GM10248 (cell line): ENCODE measurements around the gene C2orf80.

Source experiments
- CTCF ChIA-PET: fragments of 300-600 bp; sonication (Branson Sonifier 250); formaldehyde crosslinking; extraction: SDS; loops from one replicate; lab custom pipeline; 2021; ENCODE audit warnings: antibody characterized with exemption; lab: Yijun Ruan, JAX
- POLR2A ChIA-PET: fragments of 350-650 bp; sonication (Branson Sonifier 250); formaldehyde crosslinking; extraction: SDS; loops from one replicate; lab custom pipeline; 2020; ENCODE audit warnings: antibody characterized with exemption; lab: Yijun Ruan, JAX
- DNase-seq: peaks from one replicate; pipeline ENCODE4 v3.0.0; 2012; ENCODE audit errors: extremely low spot score
- TF ChIP-seq, protein P1 (sequence below): IDR thresholded peaks from 2 replicates; pipeline ENCODE4 v1.5.1; 2012; ENCODE audit warnings: mild to moderate bottlenecking, low read depth; ENCODE audit errors: extremely low read depth, missing control alignments, control extremely low read depth

Gene C2orf80

DNA sequence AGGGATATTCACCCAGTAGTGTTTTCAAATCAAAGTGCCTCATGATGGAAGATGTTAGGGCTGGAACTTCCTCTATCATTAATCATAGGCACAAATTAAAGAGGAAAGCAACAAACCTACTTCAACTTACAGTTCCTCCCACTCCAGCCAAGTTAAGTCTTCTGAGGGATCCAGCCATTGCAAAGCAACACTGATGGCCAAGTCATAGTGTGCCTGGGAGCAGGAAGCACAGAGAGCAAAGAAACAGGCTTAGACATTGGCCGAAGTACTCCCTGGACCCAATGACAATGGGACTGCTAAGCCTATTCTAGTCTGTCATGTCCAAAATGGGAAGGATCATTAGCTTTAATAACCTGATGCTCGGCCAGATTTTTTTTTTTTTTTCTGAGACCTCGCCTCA lies 7.0 kb downstream of the C2orf80 start:
- TF ChIP-seq, protein P1, sequence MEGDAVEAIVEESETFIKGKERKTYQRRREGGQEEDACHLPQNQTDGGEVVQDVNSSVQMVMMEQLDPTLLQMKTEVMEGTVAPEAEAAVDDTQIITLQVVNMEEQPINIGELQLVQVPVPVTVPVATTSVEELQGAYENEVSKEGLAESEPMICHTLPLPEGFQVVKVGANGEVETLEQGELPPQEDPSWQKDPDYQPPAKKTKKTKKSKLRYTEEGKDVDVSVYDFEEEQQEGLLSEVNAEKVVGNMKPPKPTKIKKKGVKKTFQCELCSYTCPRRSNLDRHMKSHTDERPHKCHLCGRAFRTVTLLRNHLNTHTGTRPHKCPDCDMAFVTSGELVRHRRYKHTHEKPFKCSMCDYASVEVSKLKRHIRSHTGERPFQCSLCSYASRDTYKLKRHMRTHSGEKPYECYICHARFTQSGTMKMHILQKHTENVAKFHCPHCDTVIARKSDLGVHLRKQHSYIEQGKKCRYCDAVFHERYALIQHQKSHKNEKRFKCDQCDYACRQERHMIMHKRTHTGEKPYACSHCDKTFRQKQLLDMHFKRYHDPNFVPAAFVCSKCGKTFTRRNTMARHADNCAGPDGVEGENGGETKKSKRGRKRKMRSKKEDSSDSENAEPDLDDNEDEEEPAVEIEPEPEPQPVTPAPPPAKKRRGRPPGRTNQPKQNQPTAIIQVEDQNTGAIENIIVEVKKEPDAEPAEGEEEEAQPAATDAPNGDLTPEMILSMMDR, result no peak
- ChIA-PET POLR2A (no interaction called here), CTCF (no interaction called here)
- DNase-seq, result no peak

DNA sequence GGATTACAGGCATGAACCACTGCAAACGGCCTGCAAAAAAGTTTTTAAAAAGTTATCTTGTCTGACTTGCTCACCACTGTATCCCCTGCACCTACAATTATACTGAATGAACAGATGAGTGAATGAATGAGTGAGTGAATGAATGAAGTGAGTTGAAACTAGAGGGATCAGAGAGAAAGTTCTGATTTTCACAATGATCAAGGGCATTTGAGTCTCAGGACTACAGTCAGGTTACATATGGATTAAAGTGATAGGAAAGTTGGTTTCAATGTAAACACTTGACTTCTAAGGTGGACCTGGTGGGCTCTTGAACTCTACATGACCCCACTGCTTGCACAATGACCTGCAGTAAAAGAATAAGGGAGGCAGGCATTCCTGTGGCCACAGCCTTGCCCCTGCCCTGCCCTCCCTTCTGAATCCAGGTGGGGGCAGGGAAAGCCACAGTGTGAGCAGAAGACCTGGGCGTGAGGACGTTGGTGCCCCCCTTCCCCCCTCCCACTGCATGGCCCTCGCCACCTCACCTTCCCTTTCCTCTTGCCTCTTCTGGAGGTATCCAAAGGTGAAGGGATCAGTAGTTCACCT lies 10.7 kb downstream of the C2orf80 start:
- TF ChIP-seq, protein P1, result no peak
- ChIA-PET CTCF (no interaction called here), POLR2A (no interaction called here)
- no peak for DNase-seq

DNA sequence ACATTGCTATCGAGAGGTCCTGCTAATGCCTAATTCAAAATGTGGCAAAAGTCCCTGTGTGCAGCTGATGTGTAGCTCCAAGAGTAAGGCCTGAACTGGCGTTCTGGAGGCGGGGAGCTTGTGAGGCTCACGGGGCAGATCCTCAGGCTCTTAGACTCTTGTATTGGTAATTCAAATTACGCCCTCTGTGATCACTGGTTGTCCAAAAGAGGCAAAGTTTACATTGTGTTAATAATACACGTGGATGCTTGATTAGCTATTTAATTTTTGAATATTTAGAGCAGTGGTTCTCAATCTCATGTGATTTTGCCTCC lies 14.0 kb downstream of the C2orf80 start:
- CTCF ChIA-PET, result interaction anchor here (0.9 to 4.1 kb wide), 22 partner anchors 10 to 1155 kb away, joined by 3 to 39 read pairs (median 5); partner anchors contain the start of genes C2orf80 and IDH1
- no peak for DNase-seq
- POLR2A ChIA-PET, result no interaction called here
- TF ChIP-seq, protein P1, result no peak

DNA sequence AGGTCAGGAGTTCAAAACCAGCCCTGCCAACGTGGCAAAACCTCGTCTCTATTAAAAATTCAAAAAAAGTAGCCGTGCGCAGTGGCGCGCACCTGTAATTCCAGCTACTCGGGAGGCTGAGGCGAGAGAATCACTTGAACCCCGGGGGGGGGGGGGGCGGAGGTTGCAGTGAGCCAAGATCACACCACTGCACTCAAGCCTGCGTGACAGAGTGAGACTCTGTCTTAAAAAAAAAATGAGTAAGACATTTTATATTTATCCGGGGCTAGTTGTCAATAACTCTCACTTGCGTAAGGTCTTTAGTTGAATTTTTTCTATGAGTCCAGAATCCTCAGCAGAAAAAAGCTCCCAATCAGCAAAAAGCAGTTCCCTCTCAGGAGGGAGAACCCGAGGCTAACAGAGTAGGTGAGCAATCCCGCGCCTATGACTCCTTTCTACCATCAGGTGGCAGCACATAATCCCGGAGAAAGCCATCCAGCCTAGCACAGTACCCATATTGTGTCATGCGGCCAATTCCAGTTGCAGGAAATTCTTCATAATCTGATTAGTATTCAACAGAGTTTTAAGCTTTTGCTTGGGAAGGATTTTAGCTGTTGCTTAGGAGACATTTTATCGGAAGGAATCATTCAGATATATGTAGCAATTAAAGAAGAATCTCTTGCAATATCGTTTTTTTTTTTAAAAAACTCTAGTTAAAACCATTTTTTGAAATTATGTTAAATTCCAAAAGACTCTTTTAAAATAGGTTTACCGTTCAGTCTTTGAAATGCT lies 14.6 kb downstream of the C2orf80 start:
- POLR2A ChIA-PET, result no interaction called here
- CTCF ChIA-PET, result interaction anchor here (0.5 to 4.1 kb wide), 29 partner anchors 9 to 1156 kb away, joined by 3 to 39 read pairs (median 4); partner anchors contain the start of genes C2orf80 and IDH1
- TF ChIP-seq, protein P1, result peak; percentile 86
- DNase-seq, result peak; percentile 79

DNA sequence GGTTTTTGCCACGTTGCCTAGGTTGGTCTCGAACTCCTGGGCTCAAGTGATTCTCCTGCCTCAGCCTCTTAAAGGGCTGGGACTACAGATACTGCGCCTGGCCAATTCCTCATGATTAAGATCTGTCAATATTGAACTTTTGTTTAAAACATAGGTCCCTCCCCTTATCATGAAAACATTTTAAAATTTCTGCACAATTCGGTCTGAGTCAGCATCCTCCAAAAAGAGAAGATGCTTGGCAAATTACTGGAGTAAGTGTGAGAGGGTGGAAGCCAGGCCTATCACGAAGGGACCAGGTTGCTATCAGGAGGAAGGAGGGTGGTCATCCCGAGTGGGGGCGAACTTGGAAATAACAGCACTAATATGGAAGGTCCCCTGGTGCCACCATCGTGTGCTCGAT lies 15.7 kb downstream of the C2orf80 start:
- ChIA-PET POLR2A (no interaction called here), CTCF (interaction anchor here (0.9 to 4.1 kb wide), 12 partner anchors 9 to 458 kb away, joined by 3 to 39 read pairs (median 6); partner anchors contain the start of gene IDH1)
- TF ChIP-seq, protein P1, result no peak
- DNase-seq, result no peak

DNA sequence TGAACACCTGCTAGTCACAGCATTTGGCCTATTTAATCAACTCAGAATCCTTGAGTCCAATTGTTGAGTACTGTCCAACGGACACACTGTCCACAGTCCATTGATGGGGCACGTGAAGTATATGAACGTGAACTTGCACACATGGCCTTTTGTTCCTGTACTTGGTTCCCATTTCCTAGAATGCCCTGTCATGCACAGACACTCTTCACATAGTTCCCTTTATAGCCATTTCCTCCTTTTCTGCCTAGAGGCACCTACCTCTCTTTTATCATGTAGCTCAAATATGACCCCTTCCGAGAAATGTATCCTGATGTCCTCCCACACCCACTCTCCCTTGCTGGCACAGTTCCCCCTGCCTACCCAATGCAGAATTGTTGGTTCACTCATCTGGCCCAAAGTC lies 17.7 kb downstream of the C2orf80 start:
- POLR2A ChIA-PET, result no interaction called here
- no peak for DNase-seq
- TF ChIP-seq, protein P1, result no peak
- CTCF ChIA-PET, result interaction anchor here (1.5 kb wide), 1 partner anchor 15 kb away, joined by 3 read pairs; no protein-coding TSS in a partner anchor
